Regular cardiac myocyte (primary cell): ENCODE results near the gene TTI1. TPM values are rescaled to one million over a fixed set of nuclear protein-coding genes. Genes with fewer than 3 reads are reported as not detected.

Source experiments
- total RNA-seq: library from RNA; depleted of rRNA; stranded (reverse); fragments of >200 nt; gene quantifications from 2 replicates; pipeline ENCODE4 v1.2.3, GENCODE V29; 2014

Gene TTI1
- total RNA-seq = 14.1 and 21.7 TPM in 2 replicates

DNA sequence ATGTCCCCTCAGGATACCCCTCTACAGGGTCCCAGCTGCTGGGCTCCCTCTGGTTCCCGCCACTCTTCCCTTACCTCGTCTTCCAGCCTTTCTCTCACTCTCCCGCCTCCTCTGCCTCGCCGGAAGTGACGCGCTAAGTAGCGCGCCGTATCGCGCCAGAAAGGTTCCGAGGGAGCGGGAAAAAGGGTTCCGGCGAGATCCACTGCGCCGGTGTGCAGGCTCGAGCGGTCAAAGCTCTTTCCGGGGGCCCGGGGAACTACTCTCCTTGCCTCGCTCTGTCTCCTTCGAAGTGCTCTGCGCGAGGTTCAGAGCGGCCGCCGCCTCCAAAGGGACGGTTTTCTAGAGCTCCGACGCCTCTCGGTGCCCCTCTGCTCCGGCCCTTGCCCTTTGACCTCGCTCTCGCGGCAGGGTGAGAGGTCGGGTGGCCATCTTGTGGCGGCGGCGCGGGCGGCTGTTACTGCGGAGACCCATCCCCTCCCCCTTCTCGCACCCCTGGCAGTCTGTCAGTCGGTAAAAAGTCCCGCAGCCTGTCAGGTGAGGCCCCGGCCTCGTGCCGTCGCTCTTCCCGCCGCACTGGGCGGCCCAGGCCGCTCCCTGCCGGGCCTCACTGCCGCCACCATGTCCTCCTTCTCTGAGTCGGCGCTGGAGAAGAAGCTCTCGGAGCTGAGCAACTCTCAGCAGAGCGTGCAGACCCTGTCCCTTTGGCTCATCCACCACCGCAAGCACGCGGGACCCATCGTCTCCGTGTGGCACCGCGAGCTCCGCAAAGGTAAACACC is at the start of gene TTI1, which contains the start of gene RPRD1B:
TSS of gene TTI1 (minus strand) at position 127 of the 778 bp plus-strand sequence. CDS start 19,640 bp downstream, outside the sequence.
TSS of gene RPRD1B (plus strand) at position 417 of the 778 bp plus-strand sequence. CDS start at position 619, 202 bp downstream.

Other genes starting within 250 kb of the TTI1 start
- 2.5 and 3.7 TPM in 2 replicates for gene VSTM2L, start 130.3 kb downstream of the TTI1 start, total RNA-seq
- 17.2 and 21.1 TPM in 2 replicates for gene RPRD1B, start 290 bp upstream of the TTI1 start, total RNA-seq
- gene TGM2, start 131.8 kb upstream of the TTI1 start, total RNA-seq = 371 and 457 TPM in 2 replicates
- gene KIAA1755, start 227.3 kb upstream of the TTI1 start, total RNA-seq = 2.5 and 3.1 TPM in 2 replicates